Testis (tissue), 3 donors: ENCODE data around the gene CNTFR. TPM values are rescaled to one million over a fixed set of nuclear protein-coding genes. Genes with fewer than 3 reads are reported as not detected.
A peak's percentile ranks its signal among the peaks of the same experiment; 100 is the strongest.

ENCODE experiments used
- DNase-seq: peaks from one replicate; pipeline ENCODE4 v3.0.0-alpha.2; 2019
- H3K27ac ChIP-seq, 2 donors: fragments of 200-600 bp; sonication (generic); one replicate each; pipeline ENCODE4 v1.5.1; 2019
- H3K27me3 ChIP-seq: fragments of 200-600 bp; sonication (generic); one replicate; pipeline ENCODE4 v1.5.1; 2019
- H3K36me3 ChIP-seq: fragments of 200-600 bp; sonication (generic); one replicate; pipeline ENCODE4 v1.5.1; 2017; ENCODE audit warnings: low read depth; ENCODE audit errors: missing control alignments
- H3K4me1 ChIP-seq: fragments of 200-600 bp; sonication (generic); one replicate; pipeline ENCODE4 v1.5.1; 2019
- H3K4me3 ChIP-seq, 2 donors: fragments of 200-600 bp; sonication (generic); one replicate each; pipeline ENCODE4 v1.5.1; 2017 to 2019
- H3K9me3 ChIP-seq: fragments of 200-600 bp; sonication (generic); one replicate; pipeline ENCODE4 v1.5.1; 2017
- CTCF ChIP-seq, 3 experiments: fragments of 450-650 bp in 2 of 3; fragments of 200-600 bp in 1 of 3; sonication (generic) in 1 of 3; IDR thresholded peaks; one replicate each; pipeline ENCODE4 v1.5.1; 2016 to 2019; ENCODE audit warnings: antibody characterized with exemption in 3 of 3, mild to moderate bottlenecking in 2 of 3, moderate library complexity in 1 of 3
- POLR2A ChIP-seq: fragments of 450-650 bp; IDR thresholded peaks from one replicate; pipeline ENCODE4 v1.6.1; 2017; ENCODE audit warnings: antibody characterized with exemption, mild to moderate bottlenecking, moderate library complexity
- WGBS, 2 donors: methylation state at CpG; one replicate each; pipeline ENCODE4 v1.1.5; 2018; 5-methylcytosine and 5-hydroxymethylcytosine counted together
- intact Hi-C: fragments of 100-400 bp; cut with DNase I; formaldehyde crosslinking; loops from one replicate; pipeline ENCODE4 v1.15.1; 2023; ENCODE audit warnings: low total_unique reads
- polyA plus RNA-seq: library from polyadenylated mRNA; stranded (reverse); fragments of 350-450 nt; fragmentation: Illumina TruSeq; extraction: RNeasy Lipid Tissue Mini Kit (QIAGEN cat#74804); gene quantifications from one replicate; pipeline ENCODE4 v1.2.3, GENCODE V29; 2014; ENCODE audit warnings: low read depth, low replicate concordance; ENCODE audit not compliant: insufficient read depth
- total RNA-seq, 2 donors: library from RNA; depleted of rRNA; stranded (reverse); fragments of >200 nt; gene quantifications; one replicate each; pipeline ENCODE4 v1.2.3, GENCODE V29; 2016

The CNTFR gene
- total and polyA plus RNA-seq, 3 donors from 2014 or later = 11.8 to 16.0 (median 16.0) TPM

DNA sequence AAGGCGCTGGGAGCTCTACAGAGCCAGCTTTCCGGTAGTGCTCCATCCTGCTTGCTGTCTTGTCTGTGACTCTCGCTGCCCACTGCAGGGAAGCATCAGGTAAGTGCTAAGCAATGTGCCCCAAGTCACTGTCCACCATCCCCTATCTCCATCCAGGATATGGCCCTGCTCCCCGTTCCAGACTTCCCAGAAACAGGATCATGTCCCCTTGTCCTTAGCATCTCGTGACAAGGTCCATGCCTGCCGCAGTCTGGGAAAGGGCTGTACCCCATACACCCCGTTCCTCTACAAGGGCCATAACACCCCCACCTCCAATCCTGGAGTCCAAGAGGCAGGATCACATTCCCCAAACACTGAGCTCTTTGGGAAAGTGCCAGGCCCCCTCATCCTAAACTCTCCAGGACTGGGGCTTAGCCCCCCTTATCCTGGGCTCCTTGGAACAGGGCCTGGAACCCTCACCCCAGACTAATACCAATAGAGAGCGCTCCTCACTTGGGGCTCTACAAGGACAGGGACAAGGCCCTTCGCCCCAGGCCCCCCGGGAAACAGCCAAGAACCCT, 21.8 kb upstream of the CNTFR start:
- Histone ChIP-seq H3K9me3 (no peaks in the 10 kb centered on the region), H3K27me3 (no peaks in the 10 kb centered on the region), H3K4me3 (peak overlapping the region; percentile 73 to 76), H3K27ac (peak overlapping the region; percentile 82 to 92), H3K36me3 (no peaks in the 10 kb centered on the region), H3K4me1 (peaks cover 11% of the 10 kb centered on the region)
- DNase-seq = no peak
- intact Hi-C loops = loop anchor here (10.0 kb wide), 1 partner anchor 93 kb away; no protein-coding TSS in a partner anchor
- 31 to 47% methylated on average over 10 of the region's 10 CpGs for whole genome bisulfite sequencing, 2 donors
- TF ChIP-seq POLR2A = no peak
- TF ChIP-seq CTCF (IDR thresholded peaks at IDR 0.05) = no peak

DNA sequence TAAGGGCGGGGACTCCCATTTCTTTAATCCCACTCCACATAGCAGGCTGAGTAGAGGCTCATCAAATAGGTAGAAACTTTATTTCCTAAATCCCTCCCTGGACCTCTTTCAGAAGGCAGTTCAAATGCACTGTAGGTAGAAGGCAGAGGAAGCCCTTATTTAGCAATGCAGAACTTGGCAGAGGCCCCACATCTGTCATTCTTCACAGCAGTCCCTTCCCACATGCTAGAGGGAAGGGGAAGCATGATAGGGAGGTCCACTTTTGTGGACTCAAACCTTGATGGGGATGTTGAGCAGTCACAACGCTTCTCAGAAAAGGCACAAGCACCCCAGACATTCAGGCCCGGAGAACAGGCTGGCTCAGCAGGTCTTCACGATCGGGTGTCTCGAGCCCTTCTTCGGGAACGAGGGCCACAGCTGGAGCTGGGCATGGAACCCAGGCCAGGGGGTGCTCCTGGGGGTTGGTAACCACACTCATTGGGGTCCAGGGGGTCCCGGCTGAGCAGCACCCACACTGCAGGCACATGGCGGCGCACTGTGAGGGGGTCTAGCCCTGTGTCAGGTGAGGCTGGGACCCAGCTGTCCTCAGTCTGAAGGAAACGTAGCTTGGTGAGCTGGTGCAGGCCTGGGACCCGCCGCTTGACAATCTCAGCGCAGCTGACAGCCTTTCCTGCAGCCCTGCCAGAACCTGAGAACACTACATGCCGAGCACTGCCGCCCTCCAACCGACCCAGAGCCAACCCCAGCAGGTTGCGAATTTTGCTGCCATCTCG, 21.1 kb upstream of the CNTFR start:
- Histone ChIP-seq H3K27ac (no peak overlapping the region), H3K4me3 (no peak overlapping the region), H3K27me3 (no peaks in the 10 kb centered on the region), H3K4me1 (peaks cover 11% of the 10 kb centered on the region), H3K36me3 (no peaks in the 10 kb centered on the region), H3K9me3 (no peaks in the 10 kb centered on the region)
- no peak for TF ChIP-seq CTCF (IDR thresholded peaks at IDR 0.05)
- TF ChIP-seq POLR2A = no peak
- peak; percentile 28 for DNase-seq
- intact Hi-C loops = loop anchor here (10.0 kb wide), 1 partner anchor 94 kb away; no protein-coding TSS in a partner anchor
- 66 to 69% methylated on average over 16 to 17 of the region's 20 CpGs for WGBS, 2 donors

GRCh38 chr9:34607331-34607730, 17.8 kb upstream of the CNTFR start:
- H3K4me1 ChIP-seq = peaks cover 7% of the 10 kb centered on the region
- no peak overlapping the region for H3K27ac ChIP-seq
- DNase-seq = no peak
- H3K27me3 ChIP-seq = no peaks in the 10 kb centered on the region
- no peak overlapping the region for H3K4me3 ChIP-seq
- no peaks in the 10 kb centered on the region for H3K9me3 ChIP-seq
- 69 to 78% methylated on average over 2 of the region's 2 CpGs for WGBS, 2 donors
- TF ChIP-seq POLR2A = no peak
- no peak for TF ChIP-seq CTCF (IDR thresholded peaks at IDR 0.05)
- H3K36me3 ChIP-seq = no peaks in the 10 kb centered on the region
- intact Hi-C loops = no loop called here

GRCh38 chr9:34606905-34607304, 17.4 kb upstream of the CNTFR start:
- Histone ChIP-seq H3K36me3 (no peaks in the 10 kb centered on the region), H3K4me3 (no peak overlapping the region), H3K4me1 (peaks cover 6% of the 10 kb centered on the region), H3K27me3 (no peaks in the 10 kb centered on the region), H3K9me3 (no peaks in the 10 kb centered on the region), H3K27ac (no peak overlapping the region)
- no peak for TF ChIP-seq CTCF (IDR thresholded peaks at IDR 0.05)
- no peak for TF ChIP-seq POLR2A
- no peak for DNase-seq
- WGBS, 2 donors = 86 to 95% methylated on average over 2 to 3 of the region's 3 CpGs
- intact Hi-C loops = no loop called here
